ENCODE measurements around the gene HYAL1. TPM values are rescaled to one million over a fixed set of nuclear protein-coding genes. Genes with fewer than 3 reads are reported as not detected.
"Not testable (repeated sequence)": the region's sequence is repeated elsewhere in the genome, so short reads cannot be mapped to it uniquely, and the experiment has no call there.

HYAL1 gene
- total RNA-seq, 1 experiment from 2014 or later: not detected

- no peaks in the 10 kb centered on the region for H3K9me3 ChIP-seq (replicated peaks)
- H3K4me3 ChIP-seq: no peak overlapping the region
- no peaks in the 10 kb centered on the region for H3K27me3 ChIP-seq
- 0 out of 2 replicates have a peak, but pooled peaks cover 3% of the 10 kb centered on the region for H3K36me3 ChIP-seq
- peaks cover 57% of the 10 kb centered on the region for H3K4me1 ChIP-seq
- no peak overlapping the region for H3K27ac ChIP-seq
- DNase-seq: no peak
These were observed 40.6 kb downstream of the HYAL1 start for GRCh38 chr3:50262778-50263177.

GRCh38 chr3:50262200-50262599 is 41.2 kb downstream of the HYAL1 start:
- H3K27me3 ChIP-seq; H3K36me3 ChIP-seq; H3K9me3 ChIP-seq (replicated peaks); H3K27ac ChIP-seq; H3K4me3 ChIP-seq; DNase-seq: not testable (repeated sequence)
- peaks cover 52% of the 10 kb centered on the region for H3K4me1 ChIP-seq

- peaks cover 51% of the 10 kb centered on the region for H3K4me1 ChIP-seq
- peaks cover 6% of the 10 kb centered on the region; the same call in 1 of the 2 replicates for H3K36me3 ChIP-seq
- H3K9me3 ChIP-seq (replicated peaks): no peaks in the 10 kb centered on the region
- DNase-seq: peak in 1 of 2 experiments; percentile 26
- H3K27me3 ChIP-seq: no peaks in the 10 kb centered on the region
- H3K27ac ChIP-seq: peak overlapping the region; percentile 99
- H3K4me3 ChIP-seq: peak overlapping the region; percentile 57
These were observed 41.9 kb downstream of the HYAL1 start for GRCh38 chr3:50261505-50261904.

DNA sequence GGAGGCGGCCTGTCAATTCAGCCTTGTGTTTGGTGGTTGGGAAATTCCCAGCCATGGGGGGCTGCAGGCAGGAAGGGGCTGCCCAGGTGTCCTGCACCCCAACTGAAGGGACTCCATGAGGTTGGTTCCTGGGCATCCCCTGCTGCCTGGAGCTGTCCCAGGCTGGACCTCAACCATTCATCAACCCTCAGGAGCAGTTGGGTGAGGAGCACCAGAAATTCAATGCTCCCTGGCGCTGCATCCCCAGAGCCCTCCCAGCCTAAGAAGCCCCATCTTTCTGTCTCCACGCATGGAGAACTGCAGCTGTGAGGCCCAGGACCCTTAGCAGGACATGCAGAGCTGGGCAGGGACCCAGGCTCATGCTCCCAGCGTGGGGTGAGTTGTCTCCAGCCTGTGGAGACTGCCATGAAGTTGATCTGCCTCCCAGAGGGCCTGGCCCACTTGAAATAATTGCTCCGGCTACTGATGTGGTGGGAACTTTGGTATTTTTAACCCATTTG is 42.4 kb downstream of the HYAL1 start:
- Histone ChIP-seq H3K36me3 (peaks cover 6% of the 10 kb centered on the region; the same call in 1 of the 2 replicates), H3K27ac (peak overlapping the region; percentile 99), H3K4me3 (peak overlapping the region; percentile 57), H3K4me1 (peaks cover 51% of the 10 kb centered on the region), H3K9me3 (replicated peaks) (no peaks in the 10 kb centered on the region), H3K27me3 (no peaks in the 10 kb centered on the region)
- peak; percentile 42 to 66 for DNase-seq

- peaks cover 6% of the 10 kb centered on the region; the same call in 1 of the 2 replicates for H3K36me3 ChIP-seq
- DNase-seq: peak; percentile 95
- H3K4me1 ChIP-seq: peaks cover 44% of the 10 kb centered on the region
- peak overlapping the region; percentile 57 for H3K4me3 ChIP-seq
- H3K27me3 ChIP-seq: no peaks in the 10 kb centered on the region
- peak overlapping the region; percentile 99 for H3K27ac ChIP-seq
- H3K9me3 ChIP-seq (replicated peaks): no peaks in the 10 kb centered on the region
These were observed 43.1 kb downstream of the HYAL1 start for GRCh38 chr3:50260027-50260941.

DNA sequence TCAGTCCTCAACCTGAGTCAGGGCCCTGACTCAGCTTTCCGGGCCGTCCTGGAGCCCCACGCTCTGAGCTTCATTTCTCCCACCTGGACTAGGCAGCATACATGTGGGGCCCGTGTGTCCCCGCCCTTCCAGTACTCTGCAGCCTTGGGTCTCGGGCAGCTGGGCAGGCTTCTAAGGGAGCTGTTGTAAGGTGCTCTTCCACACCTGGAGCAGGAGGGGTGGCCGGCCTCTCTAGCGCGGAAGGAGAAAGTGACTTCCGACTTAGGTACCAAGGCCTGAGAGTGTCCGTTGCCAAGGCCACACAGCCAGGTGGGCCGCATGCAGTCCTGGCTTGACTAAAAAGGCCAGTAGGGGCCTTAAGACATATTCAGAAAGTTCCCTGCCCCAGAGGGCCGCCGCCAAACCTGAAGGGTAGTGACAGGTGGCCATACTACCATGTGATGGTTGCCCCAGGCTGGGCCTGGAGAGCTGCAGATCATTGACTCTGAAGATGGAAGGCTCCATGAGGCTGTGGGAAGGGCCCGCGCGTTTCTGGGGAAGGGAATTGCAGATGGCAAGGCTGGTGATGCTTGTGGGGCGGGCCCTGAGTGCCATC is 43.8 kb downstream of the HYAL1 start:
- Histone ChIP-seq H3K36me3 (peaks cover 6% of the 10 kb centered on the region; the same call in 1 of the 2 replicates), H3K27me3 (no peaks in the 10 kb centered on the region), H3K4me3 (peak overlapping the region; percentile 57), H3K4me1 (peaks cover 39% of the 10 kb centered on the region), H3K9me3 (replicated peaks) (no peaks in the 10 kb centered on the region), H3K27ac (peak overlapping the region; percentile 99)
- peak in 1 of 2 experiments; percentile 88 for DNase-seq

DNA sequence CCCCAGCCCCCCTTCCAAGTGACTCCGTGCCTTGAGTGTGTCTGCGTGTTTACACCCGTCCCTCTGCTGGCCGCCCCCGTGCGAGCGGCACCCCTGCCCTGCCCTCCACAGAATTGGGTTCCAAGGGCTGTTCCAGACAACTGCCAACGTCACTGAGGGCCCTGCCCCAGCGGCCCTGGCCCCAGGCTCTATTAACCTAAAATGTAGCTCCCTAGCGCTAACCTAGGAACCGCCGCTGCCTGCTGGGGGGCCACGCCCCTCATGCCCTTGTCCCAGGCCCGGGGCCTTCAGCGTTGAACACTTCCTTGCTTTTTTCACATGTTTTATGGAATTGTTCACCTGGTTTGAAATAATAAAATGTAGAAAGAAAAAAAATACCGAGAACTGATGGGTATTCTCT is 44.4 kb downstream of the HYAL1 start:
- peaks cover 6% of the 10 kb centered on the region; the same call in 1 of the 2 replicates for H3K36me3 ChIP-seq
- peak overlapping the region; percentile 99 for H3K27ac ChIP-seq
- no peaks in the 10 kb centered on the region for H3K27me3 ChIP-seq
- peak; percentile 40 to 46 for DNase-seq
- no peak overlapping the region for H3K4me3 ChIP-seq
- peaks cover 34% of the 10 kb centered on the region for H3K4me1 ChIP-seq
- no peaks in the 10 kb centered on the region for H3K9me3 ChIP-seq (replicated peaks)

DNA sequence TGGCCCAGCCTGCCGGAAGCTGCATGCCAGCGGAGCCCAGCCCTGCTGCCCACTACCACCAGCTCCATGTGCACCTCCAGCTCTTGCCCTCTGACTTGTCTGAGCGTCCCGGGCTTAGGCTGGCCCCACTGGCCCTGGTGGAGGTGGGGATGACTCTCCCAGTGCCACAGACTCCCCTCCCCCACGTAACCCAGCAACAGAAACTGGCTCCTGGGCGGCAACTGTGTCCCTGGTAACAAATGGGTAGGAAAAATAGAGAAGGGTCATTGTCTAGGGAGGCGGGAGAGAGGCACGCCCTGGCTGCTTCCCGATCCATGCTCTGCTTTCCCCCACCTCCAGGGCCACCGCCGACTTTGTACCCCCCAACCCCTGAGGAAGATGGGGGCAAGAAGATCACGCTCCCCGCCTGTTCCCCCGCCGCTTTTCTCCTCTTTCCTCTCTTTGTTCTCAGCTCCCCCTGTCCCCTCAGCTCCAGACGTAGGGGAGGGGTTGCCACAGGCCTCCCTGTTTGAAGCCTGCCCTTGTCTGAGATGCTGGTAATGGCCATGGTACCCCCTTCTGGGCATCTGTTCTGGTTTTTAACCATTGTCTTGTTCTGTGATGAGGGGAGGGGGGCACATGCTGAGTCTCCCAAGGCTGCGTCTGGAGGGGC is 45.2 kb downstream of the HYAL1 start:
- Histone ChIP-seq H3K27ac (peak overlapping the region; percentile 99), H3K36me3 (peaks cover 6% of the 10 kb centered on the region; the same call in 1 of the 2 replicates), H3K4me1 (peaks cover 32% of the 10 kb centered on the region), H3K9me3 (replicated peaks) (no peaks in the 10 kb centered on the region), H3K4me3 (no peak overlapping the region), H3K27me3 (no peaks in the 10 kb centered on the region)
- DNase-seq: no peak

DNA sequence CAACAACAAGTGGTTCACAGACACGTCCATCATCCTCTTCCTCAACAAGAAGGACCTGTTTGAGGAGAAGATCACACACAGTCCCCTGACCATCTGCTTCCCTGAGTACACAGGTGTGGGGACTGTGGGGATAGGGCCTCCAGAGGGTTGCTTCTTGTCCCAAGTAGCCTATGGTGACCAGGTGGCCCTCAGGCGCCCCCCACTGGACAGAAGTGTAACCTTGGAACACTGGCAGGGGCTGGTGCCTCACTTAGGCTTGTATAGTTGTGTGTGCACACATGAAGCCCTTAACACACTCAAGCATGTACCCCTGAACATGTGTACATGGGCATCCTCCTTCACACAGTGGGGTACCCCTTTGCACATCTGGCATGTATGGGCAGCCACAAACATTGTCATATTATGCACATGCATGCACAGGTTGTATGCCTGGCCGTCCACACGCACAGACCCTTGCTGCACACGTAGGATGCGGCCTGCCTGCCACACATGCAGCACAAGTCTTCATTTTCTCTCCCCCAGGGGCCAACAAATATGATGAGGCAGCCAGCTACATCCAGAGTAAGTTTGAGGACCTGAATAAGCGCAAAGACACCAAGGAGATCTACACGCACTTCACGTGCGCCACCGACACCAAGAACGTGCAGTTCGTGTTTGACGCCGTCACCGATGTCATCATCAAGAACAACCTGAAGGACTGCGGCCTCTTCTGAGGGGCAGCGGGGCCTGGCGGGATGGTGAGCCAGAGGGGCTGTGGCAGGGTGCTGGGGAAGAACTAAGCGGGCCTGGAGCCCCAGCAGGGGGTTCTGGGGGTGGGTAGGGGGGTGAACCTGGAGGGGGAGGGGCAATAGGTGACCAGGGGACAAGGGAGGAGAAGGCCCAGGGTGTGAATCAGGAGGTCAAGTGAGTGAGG is 46.1 kb downstream of the HYAL1 start:
- peak; percentile 53 to 68 for DNase-seq
- Histone ChIP-seq H3K27me3 (no peaks in the 10 kb centered on the region), H3K4me3 (no peak overlapping the region), H3K4me1 (peaks cover 32% of the 10 kb centered on the region), H3K9me3 (replicated peaks) (no peaks in the 10 kb centered on the region), H3K36me3 (peaks cover 6% of the 10 kb centered on the region; the same call in 1 of the 2 replicates), H3K27ac (no peak overlapping the region)

GRCh38 chr3:50255251-50255615 is 48.1 kb downstream of the HYAL1 start:
- DNase-seq: no peak
- Histone ChIP-seq H3K4me1 (peaks cover 20% of the 10 kb centered on the region), H3K36me3 (peaks cover 6% of the 10 kb centered on the region; the same call in 1 of the 2 replicates), H3K9me3 (replicated peaks) (no peaks in the 10 kb centered on the region), H3K27me3 (no peaks in the 10 kb centered on the region), H3K27ac (no peak overlapping the region), H3K4me3 (no peak overlapping the region)

GRCh38 chr3:50254577-50255250 is 48.7 kb downstream of the HYAL1 start:
- Histone ChIP-seq H3K27ac (no peak overlapping the region), H3K4me3 (no peak overlapping the region), H3K9me3 (replicated peaks) (no peaks in the 10 kb centered on the region), H3K27me3 (no peaks in the 10 kb centered on the region), H3K4me1 (peaks cover 18% of the 10 kb centered on the region), H3K36me3 (peaks cover 6% of the 10 kb centered on the region; the same call in 1 of the 2 replicates)
- no peak for DNase-seq

GRCh38 chr3:50251220-50251619 is 52.2 kb downstream of the HYAL1 start:
- Histone ChIP-seq H3K27ac (no peak overlapping the region), H3K4me1 (peaks cover 6% of the 10 kb centered on the region), H3K27me3 (no peaks in the 10 kb centered on the region), H3K9me3 (replicated peaks) (no peaks in the 10 kb centered on the region), H3K4me3 (no peak overlapping the region), H3K36me3 (no peaks in the 10 kb centered on the region)
- DNase-seq: no peak

- no peak for DNase-seq
- H3K4me1 ChIP-seq: peaks cover 8% of the 10 kb centered on the region
- H3K27ac ChIP-seq: no peak overlapping the region
- no peaks in the 10 kb centered on the region for H3K27me3 ChIP-seq
- no peak overlapping the region for H3K4me3 ChIP-seq
- H3K36me3 ChIP-seq: no peaks in the 10 kb centered on the region
- H3K9me3 ChIP-seq (replicated peaks): no peaks in the 10 kb centered on the region
These were observed 52.9 kb downstream of the HYAL1 start for GRCh38 chr3:50250514-50250913.

All from SJCRH30 (cell line).